Measurements from ENCODE around the gene HK3.

The HK3 gene

GRCh38 chr5:176902102-176902814 lies 3.1 kb upstream of the HK3 start:
- no peak for DNase-seq

- no peak for DNase-seq
Measured at GRCh38 chr5:176901260-176902101, 2.3 kb upstream of the HK3 start.

GRCh38 chr5:176900780-176901204 lies 1.6 kb upstream of the HK3 start:
- no peak for DNase-seq

GRCh38 chr5:176899946-176900779 lies 1.0 kb upstream of the HK3 start:
- no peak for DNase-seq

- no peak for DNase-seq
Measured at GRCh38 chr5:176897263-176897662, 1.9 kb downstream of the HK3 start.

GRCh38 chr5:176895831-176896230 lies 3.3 kb downstream of the HK3 start:
- no peak for DNase-seq

GRCh38 chr5:176894298-176894697 lies 4.8 kb downstream of the HK3 start:
- no peak for DNase-seq

GRCh38 chr5:176892663-176893062 lies 6.5 kb downstream of the HK3 start:
- no peak for DNase-seq

GRCh38 chr5:176891331-176891958 lies 7.7 kb downstream of the HK3 start:
- DNase-seq, result no peak

- DNase-seq, result no peak
Measured at GRCh38 chr5:176890455-176891330, 8.5 kb downstream of the HK3 start.

GRCh38 chr5:176889321-176890280 lies 9.5 kb downstream of the HK3 start:
- DNase-seq, result no peak

- no peak for DNase-seq
Measured at GRCh38 chr5:176888865-176889165, 10.3 kb downstream of the HK3 start.

GRCh38 chr5:176888016-176888864 lies 10.9 kb downstream of the HK3 start:
- no peak for DNase-seq

- DNase-seq, result no peak
Measured at GRCh38 chr5:176887252-176887849, 11.8 kb downstream of the HK3 start.

- DNase-seq, result no peak
Measured at GRCh38 chr5:176886336-176887251, 12.6 kb downstream of the HK3 start.

- DNase-seq, result no peak
Measured at GRCh38 chr5:176884571-176884890, 14.6 kb downstream of the HK3 start.

GRCh38 chr5:176883700-176884570 lies 15.2 kb downstream of the HK3 start:
- no peak for DNase-seq

- DNase-seq, result no peak
Measured at GRCh38 chr5:176882567-176882903, 16.6 kb downstream of the HK3 start.
